DOHH2 (cell line): Measurements from ENCODE around the gene MAP4K5.

Experiments used
- H3F3A ChIP-seq: fragments of 200-600 bp; sonication (generic), shearing (Covaris generic); 2 replicates; pipeline ENCODE4 v1.6.0; 2016; ENCODE audit warnings: antibody characterized with exemption, mild to moderate bottlenecking; ENCODE audit not compliant: control insufficient read depth, insufficient read depth
- H3K27ac ChIP-seq: fragments of 200-600 bp; sonication (generic); 2 replicates; pipeline ENCODE4 v1.5.1; 2014; ENCODE audit warnings: low read depth, mild to moderate bottlenecking, low read length, moderate library complexity
- H3K27me3 ChIP-seq: fragments of 200-600 bp; sonication (generic); 2 replicates; pipeline ENCODE4 v1.6.1; 2014; ENCODE audit warnings: mild to moderate bottlenecking, low read length, mixed read lengths; ENCODE audit not compliant: control insufficient read depth
- H3K36me3 ChIP-seq: fragments of 200-600 bp; sonication (generic); 2 replicates; pipeline ENCODE4 v1.6.1; 2014; ENCODE audit warnings: mild to moderate bottlenecking, low read length, moderate library complexity, mixed read lengths; ENCODE audit not compliant: control insufficient read depth
- H3K4me1 ChIP-seq: fragments of 200-600 bp; sonication (generic); 2 replicates; pipeline ENCODE4 v1.6.1; 2014; ENCODE audit warnings: mild to moderate bottlenecking, low read length, mixed read lengths; ENCODE audit not compliant: control insufficient read depth
- H3K4me2 ChIP-seq: fragments of 200-600 bp; sonication (generic); 2 replicates; pipeline ENCODE4 v1.6.0; 2014; ENCODE audit warnings: mild to moderate bottlenecking, low read length, moderate library complexity
- H3K4me3 ChIP-seq: fragments of 200-600 bp; sonication (generic); 2 replicates; pipeline ENCODE4 v1.5.1; 2014; ENCODE audit warnings: mild to moderate bottlenecking, low read length, mixed read lengths
- H3K79me2 ChIP-seq: fragments of 200-600 bp; sonication (generic); 2 replicates; pipeline ENCODE4 v1.6.1; 2014; ENCODE audit warnings: mild to moderate bottlenecking, low read length, mixed read lengths; ENCODE audit not compliant: control insufficient read depth
- H3K9me2 ChIP-seq: fragments of 200-600 bp; sonication (generic); replicated peaks from 2 replicates; pipeline ENCODE4 v1.6.1; 2014; ENCODE audit warnings: mild to moderate bottlenecking, low read length, mixed read lengths; ENCODE audit not compliant: control insufficient read depth
- H3K9me3 ChIP-seq: fragments of 200-600 bp; sonication (generic); 2 replicates; pipeline ENCODE4 v1.6.1; 2014; ENCODE audit warnings: antibody characterized with exemption, low read length, mixed read lengths; ENCODE audit not compliant: control insufficient read depth, insufficient read depth
- H4K20me1 ChIP-seq: fragments of 200-600 bp; sonication (generic); 2 replicates; pipeline ENCODE4 v1.6.0; 2014; ENCODE audit warnings: low read depth, mild to moderate bottlenecking, antibody characterized with exemption, low read length, moderate library complexity; ENCODE audit not compliant: control insufficient read depth, insufficient read depth
- CTCF ChIP-seq: fragments of 200-600 bp; sonication (generic); IDR thresholded peaks from one replicate; pipeline ENCODE4 v1.5.1; 2014; ENCODE audit warnings: antibody characterized with exemption, mild to moderate bottlenecking, low read depth, low read length; ENCODE audit not compliant: poor library complexity, severe bottlenecking
- EZH2phosphoT487 ChIP-seq: fragments of 200-600 bp; sonication (generic); IDR thresholded peaks from 2 replicates; pipeline ENCODE4 v1.6.1; 2017; ENCODE audit warnings: borderline replicate concordance, mild to moderate bottlenecking, antibody characterized with exemption, low read length, moderate library complexity, mixed read lengths

MAP4K5 gene

DNA sequence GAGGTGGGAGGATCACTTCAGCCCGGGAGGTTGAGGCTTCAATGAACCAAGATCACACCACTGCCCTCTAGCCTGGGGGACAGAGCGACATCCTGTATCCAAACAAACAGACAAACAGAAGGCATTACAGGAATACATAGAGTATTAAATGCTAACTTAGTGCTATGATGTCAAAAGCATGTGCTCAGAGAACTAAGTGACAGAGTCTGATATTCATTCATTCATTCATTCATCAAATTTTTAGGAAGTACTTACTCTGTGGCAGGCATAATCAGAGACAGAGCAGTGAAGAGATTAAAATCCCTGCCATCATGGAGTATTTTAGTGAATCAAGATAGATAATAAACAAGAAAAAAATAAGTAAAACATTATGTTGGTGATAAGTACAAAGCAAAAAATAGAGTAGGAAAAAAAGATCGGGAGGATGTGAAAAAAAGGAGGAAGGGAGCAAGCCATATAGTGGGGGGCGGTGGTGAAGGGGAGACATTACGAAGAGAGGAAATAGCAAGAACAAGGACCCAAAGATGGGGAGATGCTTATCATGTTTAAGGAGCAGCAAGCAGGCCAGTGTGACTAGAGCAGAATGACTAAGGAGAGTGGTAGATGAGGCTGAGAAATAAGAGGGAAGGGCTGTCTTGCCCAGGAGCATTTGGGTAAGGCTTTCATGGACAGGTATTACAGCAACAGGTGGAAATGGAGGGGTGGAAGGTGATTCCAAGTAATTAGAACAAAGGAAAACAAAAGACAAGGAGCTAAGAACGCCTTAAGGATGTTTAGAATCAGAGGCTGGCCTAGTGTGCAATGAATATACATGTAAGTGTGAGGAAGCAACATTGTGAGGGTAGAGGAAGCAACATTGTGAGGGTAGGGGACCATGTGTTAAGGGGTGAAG lies 2.8 kb downstream of the MAP4K5 start:
- Histone ChIP-seq H3K4me1 (peaks cover 45% of the 10 kb centered on the region), H3K9me2 (no peaks in the 10 kb centered on the region), H3K79me2 (peaks cover 76% of the 10 kb centered on the region), H3K4me3 (peak overlapping the region; percentile 76), H4K20me1 (peaks cover 16% of the 10 kb centered on the region; the same call in 1 of the 2 replicates), H3K27ac (no peak overlapping the region), H3F3A (peaks cover 7% of the 10 kb centered on the region; the same call in 1 of the 2 replicates), H3K4me2 (peak overlapping the region; percentile 99), H3K36me3 (peaks cover 15% of the 10 kb centered on the region), H3K27me3 (no peaks in the 10 kb centered on the region), H3K9me3 (no peaks in the 10 kb centered on the region)
- no peak for TF ChIP-seq EZH2phosphoT487
- TF ChIP-seq CTCF = no peak

DNA sequence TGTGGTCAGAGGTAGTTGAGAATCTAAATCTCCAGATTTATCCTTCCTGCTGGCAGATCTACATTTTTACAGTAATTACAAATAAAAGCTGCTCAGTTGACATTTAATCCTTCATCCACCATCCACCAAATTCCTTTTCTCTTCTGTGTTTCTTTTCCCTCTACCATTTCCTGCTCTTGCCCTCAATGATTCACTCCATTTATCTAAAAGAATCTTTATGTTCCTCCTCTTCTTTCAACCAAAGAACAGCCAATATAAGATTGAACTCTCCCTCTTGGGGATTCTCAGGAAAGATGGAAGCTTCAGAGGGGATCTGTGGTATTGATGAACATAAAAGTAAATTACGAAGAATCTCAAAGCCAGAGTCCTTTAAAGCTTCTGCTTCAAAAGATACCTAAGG lies 4.4 kb downstream of the MAP4K5 start:
- Histone ChIP-seq H4K20me1 (peaks cover 16% of the 10 kb centered on the region; the same call in 1 of the 2 replicates), H3K4me1 (peaks cover 46% of the 10 kb centered on the region), H3K9me3 (no peaks in the 10 kb centered on the region), H3K27ac (no peak overlapping the region), H3K4me2 (no peak overlapping the region), H3K27me3 (no peaks in the 10 kb centered on the region), H3K79me2 (peaks cover 91% of the 10 kb centered on the region), H3K36me3 (peaks cover 26% of the 10 kb centered on the region), H3K4me3 (no peak overlapping the region), H3F3A (0 out of 2 replicates have a peak, but pooled peaks cover 2% of the 10 kb centered on the region), H3K9me2 (no peaks in the 10 kb centered on the region)
- TF ChIP-seq EZH2phosphoT487 = no peak
- no peak for TF ChIP-seq CTCF

DNA sequence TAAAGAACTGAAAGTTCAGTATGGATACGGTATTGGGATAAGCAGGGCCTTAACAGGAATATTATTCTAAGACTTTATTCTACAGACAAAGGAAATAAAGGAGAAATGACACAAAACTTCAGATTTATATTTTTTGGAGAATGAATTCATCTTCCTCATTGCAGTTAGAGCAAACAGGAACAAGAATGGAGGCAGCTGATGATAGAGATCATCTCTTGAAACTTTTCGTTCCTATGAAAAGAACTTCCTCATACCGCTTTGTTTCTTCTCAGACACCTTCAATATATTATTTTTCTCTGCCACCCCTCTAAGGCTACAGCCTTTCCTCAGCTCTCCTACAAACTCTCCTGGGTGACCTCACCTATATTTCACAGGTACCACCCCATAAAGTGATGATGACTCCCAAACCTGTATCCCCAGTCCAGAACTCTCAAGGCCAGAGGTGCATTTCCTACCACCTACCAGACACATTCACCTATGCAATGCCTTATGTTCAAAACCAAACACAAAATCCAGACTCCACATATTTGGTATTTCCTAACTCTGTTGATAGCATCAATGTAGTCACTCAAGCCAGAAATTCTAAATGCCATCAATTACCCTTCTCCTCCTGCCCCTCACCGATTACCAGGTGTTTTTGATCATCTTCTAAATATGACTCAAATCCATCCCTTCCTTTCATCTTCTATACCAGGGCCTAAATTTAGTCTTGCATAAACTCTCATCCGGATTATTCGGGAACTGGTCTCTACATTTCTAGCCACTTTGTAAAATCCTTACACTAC lies 7.4 kb downstream of the MAP4K5 start:
- Histone ChIP-seq H3F3A (no peaks in the 10 kb centered on the region), H3K9me2 (no peaks in the 10 kb centered on the region), H3K4me1 (peaks cover 31% of the 10 kb centered on the region), H3K4me3 (peak overlapping the region; percentile 23; the same call in 1 of the 2 replicates), H3K79me2 (peaks cover 99% of the 10 kb centered on the region), H3K27ac (no peak overlapping the region), H3K27me3 (no peaks in the 10 kb centered on the region), H3K9me3 (no peaks in the 10 kb centered on the region), H3K36me3 (peaks cover 28% of the 10 kb centered on the region), H4K20me1 (peaks cover 12% of the 10 kb centered on the region), H3K4me2 (peak overlapping the region; percentile 47)
- TF ChIP-seq EZH2phosphoT487 = no peak
- no peak for TF ChIP-seq CTCF
